LNCAP (cell line): ENCODE data around the gene RBP7.

Experiments
- TF ChIP-seq, protein P1 (sequence below): fragments of 450-650 bp; IDR thresholded peaks from 2 replicates; pipeline ENCODE4 v1.5.1; 2017; ENCODE audit warnings: mild to moderate bottlenecking

The RBP7 gene

GRCh38 chr1:10022656-10023055, 25.6 kb downstream of the RBP7 start:
- TF ChIP-seq, protein P1, sequence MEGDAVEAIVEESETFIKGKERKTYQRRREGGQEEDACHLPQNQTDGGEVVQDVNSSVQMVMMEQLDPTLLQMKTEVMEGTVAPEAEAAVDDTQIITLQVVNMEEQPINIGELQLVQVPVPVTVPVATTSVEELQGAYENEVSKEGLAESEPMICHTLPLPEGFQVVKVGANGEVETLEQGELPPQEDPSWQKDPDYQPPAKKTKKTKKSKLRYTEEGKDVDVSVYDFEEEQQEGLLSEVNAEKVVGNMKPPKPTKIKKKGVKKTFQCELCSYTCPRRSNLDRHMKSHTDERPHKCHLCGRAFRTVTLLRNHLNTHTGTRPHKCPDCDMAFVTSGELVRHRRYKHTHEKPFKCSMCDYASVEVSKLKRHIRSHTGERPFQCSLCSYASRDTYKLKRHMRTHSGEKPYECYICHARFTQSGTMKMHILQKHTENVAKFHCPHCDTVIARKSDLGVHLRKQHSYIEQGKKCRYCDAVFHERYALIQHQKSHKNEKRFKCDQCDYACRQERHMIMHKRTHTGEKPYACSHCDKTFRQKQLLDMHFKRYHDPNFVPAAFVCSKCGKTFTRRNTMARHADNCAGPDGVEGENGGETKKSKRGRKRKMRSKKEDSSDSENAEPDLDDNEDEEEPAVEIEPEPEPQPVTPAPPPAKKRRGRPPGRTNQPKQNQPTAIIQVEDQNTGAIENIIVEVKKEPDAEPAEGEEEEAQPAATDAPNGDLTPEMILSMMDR, result no peak

- TF ChIP-seq, protein P1, result no peak
These were observed 28.3 kb downstream of the RBP7 start for GRCh38 chr1:10025354-10025753.

DNA sequence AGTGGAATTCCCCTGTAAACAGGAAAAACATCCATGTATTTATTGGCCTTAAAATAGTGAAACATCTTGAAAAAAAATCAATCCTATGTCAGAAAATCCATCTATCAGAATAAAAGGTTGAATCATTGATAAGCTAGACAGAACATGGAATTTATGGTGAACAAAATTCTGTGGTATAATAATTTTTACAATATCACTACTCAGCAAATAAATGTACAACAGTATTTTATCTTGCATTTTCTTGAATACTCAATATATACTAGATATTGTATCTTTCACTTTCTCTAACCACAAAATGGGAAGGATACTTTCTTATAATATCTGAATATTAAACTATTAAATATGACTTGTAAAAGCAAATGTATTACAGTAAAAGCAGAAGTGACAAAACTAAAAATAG, 30.0 kb downstream of the RBP7 start:
- TF ChIP-seq, protein P1, result no peak

GRCh38 chr1:10031461-10031860, 34.4 kb downstream of the RBP7 start:
- TF ChIP-seq, protein P1, result no peak

DNA sequence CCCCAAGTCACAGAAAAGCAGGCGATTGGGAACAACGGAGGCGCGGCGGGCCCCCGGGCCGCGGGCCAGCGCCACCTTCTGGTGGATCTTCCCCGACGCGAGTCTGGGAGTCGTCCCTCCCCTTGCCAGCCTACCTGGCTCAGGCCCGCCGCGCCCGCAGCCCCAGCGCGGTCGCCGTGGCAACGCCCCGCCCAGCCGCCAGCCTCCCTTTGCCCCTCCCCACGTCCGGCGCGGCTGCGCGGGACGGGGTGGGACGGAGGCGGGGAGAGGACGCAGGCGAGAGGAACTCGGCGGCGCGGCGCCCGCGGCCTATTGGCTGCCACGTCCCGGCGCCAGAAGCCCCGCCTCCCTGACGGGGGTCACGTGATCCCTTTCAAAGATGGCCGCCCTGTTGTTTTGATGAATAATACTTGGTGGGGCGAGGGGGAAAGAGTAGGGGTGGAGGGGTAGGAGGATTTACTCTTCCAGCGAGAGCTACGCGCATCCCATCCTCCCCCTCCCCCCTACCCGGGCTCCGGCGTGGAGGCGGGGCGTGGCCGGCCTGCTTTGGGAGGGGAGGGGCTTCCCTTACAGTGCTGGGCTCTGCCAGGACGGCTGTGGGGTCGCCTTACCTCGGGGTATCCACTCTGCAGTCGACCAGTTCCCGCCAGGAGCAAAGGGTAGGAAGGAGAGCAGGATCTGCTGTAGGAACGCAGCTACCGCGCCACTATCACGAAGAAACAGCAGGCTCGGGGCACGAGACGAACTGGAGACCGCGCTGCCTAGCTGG, 35.7 kb downstream of the RBP7 start, which contains the start of gene UBE4B:
UBE4B (plus strand) TSS at position 369 of the 769 bp plus-strand sequence. CDS start 713 bp downstream, outside the sequence.
- TF ChIP-seq, protein P1, result peak; percentile 90

GRCh38 chr1:10033359-10033845, 36.4 kb downstream of the RBP7 start:
- TF ChIP-seq, protein P1, result no peak

- TF ChIP-seq, protein P1, result no peak
These were observed 45.7 kb downstream of the RBP7 start for GRCh38 chr1:10042746-10043145.
